HEK293 (cell line): ENCODE data around the gene CFL1.

Source experiments
- CTCF ChIA-PET: fragments of 350-600 bp; formaldehyde crosslinking; extraction: SDS; loops from one replicate; lab custom pipeline; 2021; ENCODE audit warnings: antibody characterized with exemption; lab: Yijun Ruan, JAX
- POLR2A ChIA-PET: fragments of 300-600 bp; formaldehyde crosslinking; extraction: SDS; loops from one replicate; lab custom pipeline; 2020; ENCODE audit warnings: antibody characterized with exemption, inconsistent platforms; lab: Yijun Ruan, JAX
- H3K27ac ChIP-seq: fragments of 200-500 bp; sonication (Bioruptor generic); 2 replicates; pipeline ENCODE4 v1.5.1; 2014; ENCODE audit warnings: low read depth, low read length, control low read depth, inconsistent platforms; ENCODE audit errors: extremely low read depth
- H3K36me3 ChIP-seq, 2 experiments: fragments of 200-500 bp in 1 of 2; sonication (Bioruptor generic) in 1 of 2; 1 replicate in 1 of 2; 2 replicates in 1 of 2; pipeline ENCODE4 v1.5.1; 2014 to 2017; ENCODE audit warnings: inconsistent platforms in 2 of 2, low read length in 2 of 2; ENCODE audit not compliant: control insufficient read depth in 2 of 2, insufficient read depth in 1 of 2
- H3K4me1 ChIP-seq: fragments of 200-500 bp; sonication (Bioruptor generic); 2 replicates; pipeline ENCODE4 v1.5.1; 2014; ENCODE audit warnings: mild to moderate bottlenecking, low read length, inconsistent platforms; ENCODE audit not compliant: control insufficient read depth, insufficient read depth
- H3K4me3 ChIP-seq: 2 replicates; pipeline ENCODE4 v1.5.1; 2011; ENCODE audit warnings: low read depth, mild to moderate bottlenecking, control low read depth, low read length, moderate library complexity
- H3K9me3 ChIP-seq: fragments of 200-500 bp; sonication (Bioruptor generic); 2 replicates; pipeline ENCODE4 v1.5.1; 2014; ENCODE audit warnings: low read depth, low read length, inconsistent platforms; ENCODE audit not compliant: control insufficient read depth, insufficient read depth
- GLI4 ChIP-seq: fragments of 450-650 bp; formaldehyde crosslinking; IDR thresholded peaks from 2 replicates; pipeline ENCODE4 v1.5.1; 2016; ENCODE audit warnings: missing biosample characterization, missing genetic modification characterization
- GLIS2 ChIP-seq: fragments of 450-650 bp; formaldehyde crosslinking; IDR thresholded peaks from 2 replicates; pipeline ENCODE4 v1.5.1; 2016; ENCODE audit warnings: missing biosample characterization, missing genetic modification characterization
- HOXC10 ChIP-seq: sonication (generic); formaldehyde crosslinking; IDR thresholded peaks from 2 replicates; pipeline ENCODE4 v1.8.1; 2023; ENCODE audit warnings: mild to moderate bottlenecking, missing genetic modification reagents
- KLF1 ChIP-seq: fragments of 450-650 bp; formaldehyde crosslinking; IDR thresholded peaks from 2 replicates; pipeline ENCODE4 v1.5.1; 2016; ENCODE audit warnings: missing biosample characterization, missing genetic modification characterization
- KLF9 ChIP-seq: fragments of 450-650 bp; formaldehyde crosslinking; IDR thresholded peaks from 2 replicates; pipeline ENCODE4 v1.5.1; 2016; ENCODE audit warnings: missing biosample characterization, missing genetic modification characterization, low read depth
- OSR2 ChIP-seq: fragments of 450-650 bp; formaldehyde crosslinking; IDR thresholded peaks from 2 replicates; pipeline ENCODE4 v1.5.1; 2016; ENCODE audit warnings: missing biosample characterization, missing genetic modification characterization
- YY1 ChIP-seq: fragments of 450-650 bp; formaldehyde crosslinking; IDR thresholded peaks from 2 replicates; pipeline ENCODE4 v1.5.1; 2018; ENCODE audit warnings: missing biosample characterization, missing genetic modification characterization
- ZBTB17 ChIP-seq: fragments of 450-650 bp; formaldehyde crosslinking; IDR thresholded peaks from 2 replicates; pipeline ENCODE4 v1.5.1; 2016; ENCODE audit warnings: missing biosample characterization, missing genetic modification characterization
- ZFHX2 ChIP-seq: fragments of 450-650 bp; formaldehyde crosslinking; conservative IDR thresholded peaks from 2 replicates; pipeline ENCODE4 v1.5.1; 2016; ENCODE audit warnings: missing biosample characterization, missing genetic modification characterization
- ZFP37 ChIP-seq: fragments of 450-650 bp; formaldehyde crosslinking; IDR thresholded peaks from 2 replicates; pipeline ENCODE4 v1.5.1; 2016; ENCODE audit warnings: missing biosample characterization, missing genetic modification characterization
- ZIC2 ChIP-seq: fragments of 450-650 bp; formaldehyde crosslinking; IDR thresholded peaks from 2 replicates; pipeline ENCODE4 v1.5.1; 2016; ENCODE audit warnings: missing biosample characterization, missing genetic modification characterization
- ZNF335 ChIP-seq: fragments of 450-650 bp; formaldehyde crosslinking; conservative IDR thresholded peaks from 2 replicates; pipeline ENCODE4 v1.5.1; 2016; ENCODE audit warnings: missing biosample characterization, missing genetic modification characterization
- ZNF561 ChIP-seq: fragments of 450-650 bp; IDR thresholded peaks from 2 replicates; pipeline ENCODE4 v1.5.1; 2018; ENCODE audit warnings: missing biosample characterization, missing genetic modification characterization, borderline replicate concordance
- ZNF600 ChIP-seq: fragments of 450-650 bp; formaldehyde crosslinking; IDR thresholded peaks from 2 replicates; pipeline ENCODE4 v1.5.1; 2016; ENCODE audit warnings: missing biosample characterization, missing genetic modification characterization
- ZSCAN30 ChIP-seq: fragments of 450-650 bp; IDR thresholded peaks from 2 replicates; pipeline ENCODE4 v1.5.1; 2018; ENCODE audit warnings: missing biosample characterization, mild to moderate bottlenecking, missing genetic modification characterization, moderate library complexity
- TF ChIP-seq, protein P1 (sequence below): fragments of 450-650 bp; formaldehyde crosslinking; optimal IDR thresholded peaks from 2 replicates; pipeline ENCODE3; 2016; ENCODE audit warnings: missing biosample characterization, mild to moderate bottlenecking, missing genetic modification characterization
- TF ChIP-seq, protein P2 (sequence below): IDR thresholded peaks from 2 replicates; pipeline ENCODE4 v1.6.1; 2011; ENCODE audit warnings: mild to moderate bottlenecking, low read depth, low read length, borderline replicate concordance
- TF ChIP-seq, protein P3 (sequence below): fragments of 450-650 bp; formaldehyde crosslinking; IDR thresholded peaks from 2 replicates; pipeline ENCODE4 v1.5.1; 2016; ENCODE audit warnings: missing biosample characterization, missing genetic modification characterization
- TF ChIP-seq, protein P4 (sequence below): fragments of 450-650 bp; formaldehyde crosslinking; IDR thresholded peaks from 2 replicates; pipeline ENCODE4 v1.5.1; 2016; ENCODE audit warnings: missing biosample characterization, missing genetic modification characterization
- TF ChIP-seq, protein P5 (sequence below): fragments of 450-650 bp; formaldehyde crosslinking; IDR thresholded peaks from 2 replicates; pipeline ENCODE4 v1.5.0; 2017; ENCODE audit warnings: missing biosample characterization, missing genetic modification characterization, borderline replicate concordance
- TF ChIP-seq, protein P6 (sequence below): fragments of 450-650 bp; formaldehyde crosslinking; IDR thresholded peaks from 2 replicates; pipeline ENCODE4 v1.5.1; 2016; ENCODE audit warnings: missing biosample characterization, missing genetic modification characterization
- TF ChIP-seq, protein P7 (sequence below): fragments of 450-650 bp; formaldehyde crosslinking; IDR thresholded peaks from 2 replicates; pipeline ENCODE4 v1.5.1; 2016; ENCODE audit warnings: missing biosample characterization, missing genetic modification characterization

CFL1 gene

DNA sequence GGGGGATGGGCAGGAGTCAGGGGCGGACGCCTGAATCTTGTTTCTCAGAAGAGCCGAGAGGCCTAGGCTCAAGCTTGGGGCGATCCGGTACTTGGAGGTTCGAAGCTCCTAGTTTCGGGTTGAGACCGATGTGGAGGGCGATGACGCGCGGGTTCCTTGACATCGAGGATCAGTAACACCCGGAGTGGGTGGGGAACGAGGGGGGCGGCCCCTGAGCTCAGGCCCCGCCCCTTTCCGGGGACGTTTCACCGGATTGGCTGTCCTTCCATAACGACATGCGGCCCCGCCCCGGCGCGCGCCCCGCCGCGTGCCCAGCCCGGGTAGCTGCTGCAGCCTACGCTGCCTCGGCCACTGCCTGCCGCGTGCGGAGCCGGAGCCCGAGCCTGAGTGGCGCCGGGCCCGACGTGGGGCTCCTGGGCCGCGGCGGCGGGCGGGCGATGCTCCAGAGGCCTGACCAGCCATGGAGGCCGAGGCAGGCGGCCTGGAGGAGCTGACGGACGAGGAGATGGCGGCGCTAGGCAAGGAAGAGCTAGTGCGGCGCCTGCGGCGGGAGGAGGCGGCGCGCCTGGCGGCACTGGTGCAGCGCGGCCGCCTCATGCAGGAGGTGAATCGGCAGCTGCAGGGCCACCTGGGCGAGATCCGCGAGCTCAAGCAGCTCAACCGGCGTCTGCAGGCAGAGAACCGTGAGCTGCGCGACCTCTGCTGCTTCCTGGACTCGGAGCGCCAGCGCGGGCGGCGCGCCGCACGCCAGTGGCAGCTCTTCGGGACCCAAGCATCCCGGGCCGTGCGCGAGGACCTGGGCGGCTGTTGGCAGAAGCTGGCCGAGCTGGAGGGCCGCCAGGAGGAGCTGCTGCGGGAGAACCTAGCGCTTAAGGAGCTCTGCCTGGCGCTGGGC lies 32.6 kb upstream of the CFL1 start, which contains the start of gene CCDC85B:
Gene CCDC85B (plus strand): TSS at position 350 of the 895 bp plus-strand sequence. CDS start 111 bp downstream, at position 461.
- Histone ChIP-seq H3K4me3 (peak within 1 kb of the TSS; percentile 55), H3K4me1 (no peaks in the 10 kb centered on the region), H3K9me3 (no peaks in the 10 kb centered on the region), H3K36me3 (peaks cover 0 to 16% of the 10 kb centered on the region in 2 experiments; a peak in 2 of 3 replicates), H3K27ac (peak within 1 kb of the TSS; percentile 67; the same call in 1 of the 2 replicates)
- POLR2A ChIA-PET, result interaction anchor here (0.5 to 6.1 kb wide), 31 partner anchors 8 to 468 kb away, joined by 3 to 121 read pairs (median 4); partner anchors contain the start of genes C11orf68, CFL1, DRAP1 and FOSL1
- CTCF ChIA-PET, result interaction anchor here (0.6 to 9.5 kb wide), 20 partner anchors 8 to 415 kb away, joined by 3 to 189 read pairs (median 4); partner anchors contain the start of genes C11orf68, CFL1, FOSL1 and MUS81
- TF ChIP-seq, protein P1, sequence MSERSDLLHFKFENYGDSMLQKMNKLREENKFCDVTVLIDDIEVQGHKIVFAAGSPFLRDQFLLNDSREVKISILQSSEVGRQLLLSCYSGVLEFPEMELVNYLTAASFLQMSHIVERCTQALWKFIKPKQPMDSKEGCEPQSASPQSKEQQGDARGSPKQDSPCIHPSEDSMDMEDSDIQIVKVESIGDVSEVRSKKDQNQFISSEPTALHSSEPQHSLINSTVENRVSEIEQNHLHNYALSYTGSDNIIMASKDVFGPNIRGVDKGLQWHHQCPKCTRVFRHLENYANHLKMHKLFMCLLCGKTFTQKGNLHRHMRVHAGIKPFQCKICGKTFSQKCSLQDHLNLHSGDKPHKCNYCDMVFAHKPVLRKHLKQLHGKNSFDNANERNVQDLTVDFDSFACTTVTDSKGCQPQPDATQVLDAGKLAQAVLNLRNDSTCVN, result peak; percentile 90
- TF ChIP-seq, protein P2, sequence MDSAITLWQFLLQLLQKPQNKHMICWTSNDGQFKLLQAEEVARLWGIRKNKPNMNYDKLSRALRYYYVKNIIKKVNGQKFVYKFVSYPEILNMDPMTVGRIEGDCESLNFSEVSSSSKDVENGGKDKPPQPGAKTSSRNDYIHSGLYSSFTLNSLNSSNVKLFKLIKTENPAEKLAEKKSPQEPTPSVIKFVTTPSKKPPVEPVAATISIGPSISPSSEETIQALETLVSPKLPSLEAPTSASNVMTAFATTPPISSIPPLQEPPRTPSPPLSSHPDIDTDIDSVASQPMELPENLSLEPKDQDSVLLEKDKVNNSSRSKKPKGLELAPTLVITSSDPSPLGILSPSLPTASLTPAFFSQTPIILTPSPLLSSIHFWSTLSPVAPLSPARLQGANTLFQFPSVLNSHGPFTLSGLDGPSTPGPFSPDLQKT, result peak; percentile 52; the same call in 1 of the 2 replicates
- TF ChIP-seq OSR2, result peak; percentile 21; the same call in 1 of the 2 replicates
- no peak for TF ChIP-seq GLI4 (tag by site-specific recombination)
- TF ChIP-seq ZSCAN30 (tag by site-specific recombination), result peak; percentile 54; the same call in 1 of the 2 replicates
- TF ChIP-seq GLIS2 (tag by site-specific recombination), result peak; percentile 64; the same call in 1 of the 2 replicates
- peak; percentile 51 for TF ChIP-seq ZFHX2 (tag by site-specific recombination)
- peak; percentile 35; the same call in 1 of the 2 replicates for TF ChIP-seq ZNF561 (tag by site-specific recombination)
- peak; percentile 85 for TF ChIP-seq ZBTB17 (tag by site-specific recombination)
- TF ChIP-seq, protein P3, sequence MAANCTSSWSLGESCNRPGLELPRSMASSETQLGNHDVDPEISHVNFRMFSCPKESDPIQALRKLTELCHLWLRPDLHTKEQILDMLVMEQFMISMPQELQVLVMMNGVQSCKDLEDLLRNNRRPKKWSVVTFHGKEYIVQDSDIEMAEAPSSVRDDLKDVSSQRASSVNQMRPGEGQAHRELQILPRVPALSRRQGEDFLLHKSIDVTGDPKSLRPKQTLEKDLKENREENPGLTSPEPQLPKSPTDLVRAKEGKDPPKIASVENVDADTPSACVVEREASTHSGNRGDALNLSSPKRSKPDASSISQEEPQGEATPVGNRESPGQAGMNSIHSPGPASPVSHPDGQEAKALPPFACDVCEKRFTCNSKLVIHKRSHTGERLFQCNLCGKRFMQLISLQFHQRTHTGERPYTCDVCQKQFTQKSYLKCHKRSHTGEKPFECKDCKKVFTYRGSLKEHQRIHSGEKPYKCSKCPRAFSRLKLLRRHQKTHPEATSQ (tag by site-specific recombination), result peak; percentile 79; the same call in 1 of the 2 replicates
- 0 out of 2 replicates have a peak, but pooled peaks have one; percentile 11 for TF ChIP-seq KLF1 (tag by site-specific recombination)
- TF ChIP-seq HOXC10 (CRISPR knock-in tag), result peak; percentile 91; the same call in 1 of the 2 replicates
- TF ChIP-seq ZFP37, result no peak
- TF ChIP-seq, protein P4, sequence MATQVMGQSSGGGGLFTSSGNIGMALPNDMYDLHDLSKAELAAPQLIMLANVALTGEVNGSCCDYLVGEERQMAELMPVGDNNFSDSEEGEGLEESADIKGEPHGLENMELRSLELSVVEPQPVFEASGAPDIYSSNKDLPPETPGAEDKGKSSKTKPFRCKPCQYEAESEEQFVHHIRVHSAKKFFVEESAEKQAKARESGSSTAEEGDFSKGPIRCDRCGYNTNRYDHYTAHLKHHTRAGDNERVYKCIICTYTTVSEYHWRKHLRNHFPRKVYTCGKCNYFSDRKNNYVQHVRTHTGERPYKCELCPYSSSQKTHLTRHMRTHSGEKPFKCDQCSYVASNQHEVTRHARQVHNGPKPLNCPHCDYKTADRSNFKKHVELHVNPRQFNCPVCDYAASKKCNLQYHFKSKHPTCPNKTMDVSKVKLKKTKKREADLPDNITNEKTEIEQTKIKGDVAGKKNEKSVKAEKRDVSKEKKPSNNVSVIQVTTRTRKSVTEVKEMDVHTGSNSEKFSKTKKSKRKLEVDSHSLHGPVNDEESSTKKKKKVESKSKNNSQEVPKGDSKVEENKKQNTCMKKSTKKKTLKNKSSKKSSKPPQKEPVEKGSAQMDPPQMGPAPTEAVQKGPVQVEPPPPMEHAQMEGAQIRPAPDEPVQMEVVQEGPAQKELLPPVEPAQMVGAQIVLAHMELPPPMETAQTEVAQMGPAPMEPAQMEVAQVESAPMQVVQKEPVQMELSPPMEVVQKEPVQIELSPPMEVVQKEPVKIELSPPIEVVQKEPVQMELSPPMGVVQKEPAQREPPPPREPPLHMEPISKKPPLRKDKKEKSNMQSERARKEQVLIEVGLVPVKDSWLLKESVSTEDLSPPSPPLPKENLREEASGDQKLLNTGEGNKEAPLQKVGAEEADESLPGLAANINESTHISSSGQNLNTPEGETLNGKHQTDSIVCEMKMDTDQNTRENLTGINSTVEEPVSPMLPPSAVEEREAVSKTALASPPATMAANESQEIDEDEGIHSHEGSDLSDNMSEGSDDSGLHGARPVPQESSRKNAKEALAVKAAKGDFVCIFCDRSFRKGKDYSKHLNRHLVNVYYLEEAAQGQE (tag by site-specific recombination), result 0 out of 2 replicates have a peak, but pooled peaks have one; percentile 7
- TF ChIP-seq KLF9, result peak; percentile 49; the same call in 1 of the 2 replicates
- 0 out of 2 replicates have a peak, but pooled peaks have one; percentile 9 for TF ChIP-seq ZNF600 (tag by site-specific recombination)
- TF ChIP-seq, protein P5, sequence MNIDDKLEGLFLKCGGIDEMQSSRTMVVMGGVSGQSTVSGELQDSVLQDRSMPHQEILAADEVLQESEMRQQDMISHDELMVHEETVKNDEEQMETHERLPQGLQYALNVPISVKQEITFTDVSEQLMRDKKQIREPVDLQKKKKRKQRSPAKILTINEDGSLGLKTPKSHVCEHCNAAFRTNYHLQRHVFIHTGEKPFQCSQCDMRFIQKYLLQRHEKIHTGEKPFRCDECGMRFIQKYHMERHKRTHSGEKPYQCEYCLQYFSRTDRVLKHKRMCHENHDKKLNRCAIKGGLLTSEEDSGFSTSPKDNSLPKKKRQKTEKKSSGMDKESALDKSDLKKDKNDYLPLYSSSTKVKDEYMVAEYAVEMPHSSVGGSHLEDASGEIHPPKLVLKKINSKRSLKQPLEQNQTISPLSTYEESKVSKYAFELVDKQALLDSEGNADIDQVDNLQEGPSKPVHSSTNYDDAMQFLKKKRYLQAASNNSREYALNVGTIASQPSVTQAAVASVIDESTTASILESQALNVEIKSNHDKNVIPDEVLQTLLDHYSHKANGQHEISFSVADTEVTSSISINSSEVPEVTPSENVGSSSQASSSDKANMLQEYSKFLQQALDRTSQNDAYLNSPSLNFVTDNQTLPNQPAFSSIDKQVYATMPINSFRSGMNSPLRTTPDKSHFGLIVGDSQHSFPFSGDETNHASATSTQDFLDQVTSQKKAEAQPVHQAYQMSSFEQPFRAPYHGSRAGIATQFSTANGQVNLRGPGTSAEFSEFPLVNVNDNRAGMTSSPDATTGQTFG (tag by site-specific recombination), result no peak
- TF ChIP-seq ZIC2 (tag by site-specific recombination), result no peak
- TF ChIP-seq, protein P6, sequence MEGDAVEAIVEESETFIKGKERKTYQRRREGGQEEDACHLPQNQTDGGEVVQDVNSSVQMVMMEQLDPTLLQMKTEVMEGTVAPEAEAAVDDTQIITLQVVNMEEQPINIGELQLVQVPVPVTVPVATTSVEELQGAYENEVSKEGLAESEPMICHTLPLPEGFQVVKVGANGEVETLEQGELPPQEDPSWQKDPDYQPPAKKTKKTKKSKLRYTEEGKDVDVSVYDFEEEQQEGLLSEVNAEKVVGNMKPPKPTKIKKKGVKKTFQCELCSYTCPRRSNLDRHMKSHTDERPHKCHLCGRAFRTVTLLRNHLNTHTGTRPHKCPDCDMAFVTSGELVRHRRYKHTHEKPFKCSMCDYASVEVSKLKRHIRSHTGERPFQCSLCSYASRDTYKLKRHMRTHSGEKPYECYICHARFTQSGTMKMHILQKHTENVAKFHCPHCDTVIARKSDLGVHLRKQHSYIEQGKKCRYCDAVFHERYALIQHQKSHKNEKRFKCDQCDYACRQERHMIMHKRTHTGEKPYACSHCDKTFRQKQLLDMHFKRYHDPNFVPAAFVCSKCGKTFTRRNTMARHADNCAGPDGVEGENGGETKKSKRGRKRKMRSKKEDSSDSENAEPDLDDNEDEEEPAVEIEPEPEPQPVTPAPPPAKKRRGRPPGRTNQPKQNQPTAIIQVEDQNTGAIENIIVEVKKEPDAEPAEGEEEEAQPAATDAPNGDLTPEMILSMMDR (tag by site-specific recombination), result peak; percentile 75
- peak; percentile 52; the same call in 1 of the 2 replicates for TF ChIP-seq YY1
- peak; percentile 60 for TF ChIP-seq ZNF335
- TF ChIP-seq, protein P7, sequence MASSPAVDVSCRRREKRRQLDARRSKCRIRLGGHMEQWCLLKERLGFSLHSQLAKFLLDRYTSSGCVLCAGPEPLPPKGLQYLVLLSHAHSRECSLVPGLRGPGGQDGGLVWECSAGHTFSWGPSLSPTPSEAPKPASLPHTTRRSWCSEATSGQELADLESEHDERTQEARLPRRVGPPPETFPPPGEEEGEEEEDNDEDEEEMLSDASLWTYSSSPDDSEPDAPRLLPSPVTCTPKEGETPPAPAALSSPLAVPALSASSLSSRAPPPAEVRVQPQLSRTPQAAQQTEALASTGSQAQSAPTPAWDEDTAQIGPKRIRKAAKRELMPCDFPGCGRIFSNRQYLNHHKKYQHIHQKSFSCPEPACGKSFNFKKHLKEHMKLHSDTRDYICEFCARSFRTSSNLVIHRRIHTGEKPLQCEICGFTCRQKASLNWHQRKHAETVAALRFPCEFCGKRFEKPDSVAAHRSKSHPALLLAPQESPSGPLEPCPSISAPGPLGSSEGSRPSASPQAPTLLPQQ (tag by site-specific recombination), result 0 out of 2 replicates have a peak, but pooled peaks have one; percentile 30
